GM12872 (cell line): ENCODE measurements around the gene DCAF15.
A peak's percentile ranks its signal among the peaks of the same experiment; 100 is the strongest.

Experiments used
- CTCF ChIP-seq: IDR thresholded peaks from 3 replicates; pipeline ENCODE4 v1.5.1; 2011; ENCODE audit warnings: low read depth, mild to moderate bottlenecking, low read length, moderate library complexity; ENCODE audit not compliant: insufficient read depth

The DCAF15 gene

DNA sequence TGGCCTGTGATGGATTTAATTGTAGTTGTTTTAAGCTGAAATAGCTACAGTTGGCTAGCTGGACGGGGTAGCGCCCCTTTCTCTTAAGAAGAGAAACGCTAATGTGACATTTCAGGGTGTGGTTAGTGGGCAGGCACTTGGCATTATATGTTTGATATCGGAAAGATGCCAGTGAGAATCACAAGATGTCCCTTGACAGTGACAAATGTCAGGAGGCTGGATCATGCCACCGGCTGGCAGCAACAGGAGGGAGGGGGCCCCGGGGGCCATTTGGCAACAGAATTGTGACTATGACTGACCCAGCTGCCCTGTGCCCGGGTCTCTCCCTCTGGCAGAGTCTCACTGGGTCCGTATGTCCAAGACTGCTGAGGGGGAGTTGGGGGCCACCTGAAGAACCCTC lies 4.7 kb downstream of the DCAF15 start:
- no peak for TF ChIP-seq CTCF

- TF ChIP-seq CTCF = no peak
Observed at GRCh38 chr19:13958043-13958442, 5.7 kb downstream of the DCAF15 start.

- TF ChIP-seq CTCF = no peak
Observed at GRCh38 chr19:13959141-13959961, 7.0 kb downstream of the DCAF15 start.

- TF ChIP-seq CTCF = peak; percentile 49; the same call in 2 of the 3 replicates
Observed at GRCh38 chr19:13959962-13960862, 7.9 kb downstream of the DCAF15 start.

- no peak for TF ChIP-seq CTCF
Observed at GRCh38 chr19:13960863-13961784, 8.8 kb downstream of the DCAF15 start.

- TF ChIP-seq CTCF = no peak
Observed at GRCh38 chr19:13961826-13962698, 9.8 kb downstream of the DCAF15 start.
